SKM-1 (cell line): ENCODE data around the gene LZTS2.
A peak's percentile ranks its signal among the peaks of the same experiment; 100 is the strongest.

ENCODE experiments used
- DNase-seq: peaks from one replicate; lab custom pipeline; 2025; ENCODE audit not compliant: unreplicated experiment; lab: John Stamatoyannopoulos, UW

The LZTS2 gene

DNA sequence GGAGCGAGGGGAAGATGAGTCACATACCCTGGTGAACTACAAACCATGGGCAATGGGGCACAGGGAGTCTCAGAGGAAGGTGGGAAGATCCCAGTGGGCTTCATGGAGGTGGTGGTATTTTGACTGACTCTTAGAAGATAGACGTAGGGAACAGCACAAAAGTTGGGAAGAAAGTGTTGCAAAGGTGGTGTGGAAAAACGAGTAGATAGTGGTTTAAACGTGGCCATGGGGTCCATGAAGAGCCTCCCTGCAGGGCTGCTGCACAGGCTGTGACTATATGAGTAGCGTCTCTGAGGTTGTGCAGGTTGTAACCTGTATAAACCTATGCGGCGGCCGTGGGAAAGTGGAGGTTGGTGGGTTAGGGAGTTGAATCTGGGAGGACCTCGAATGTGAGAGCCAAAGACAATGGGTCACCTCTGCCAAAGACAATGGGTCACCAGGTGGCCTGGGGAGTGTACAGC is 13.8 kb downstream of the LZTS2 start:
- no peak for DNase-seq

DNA sequence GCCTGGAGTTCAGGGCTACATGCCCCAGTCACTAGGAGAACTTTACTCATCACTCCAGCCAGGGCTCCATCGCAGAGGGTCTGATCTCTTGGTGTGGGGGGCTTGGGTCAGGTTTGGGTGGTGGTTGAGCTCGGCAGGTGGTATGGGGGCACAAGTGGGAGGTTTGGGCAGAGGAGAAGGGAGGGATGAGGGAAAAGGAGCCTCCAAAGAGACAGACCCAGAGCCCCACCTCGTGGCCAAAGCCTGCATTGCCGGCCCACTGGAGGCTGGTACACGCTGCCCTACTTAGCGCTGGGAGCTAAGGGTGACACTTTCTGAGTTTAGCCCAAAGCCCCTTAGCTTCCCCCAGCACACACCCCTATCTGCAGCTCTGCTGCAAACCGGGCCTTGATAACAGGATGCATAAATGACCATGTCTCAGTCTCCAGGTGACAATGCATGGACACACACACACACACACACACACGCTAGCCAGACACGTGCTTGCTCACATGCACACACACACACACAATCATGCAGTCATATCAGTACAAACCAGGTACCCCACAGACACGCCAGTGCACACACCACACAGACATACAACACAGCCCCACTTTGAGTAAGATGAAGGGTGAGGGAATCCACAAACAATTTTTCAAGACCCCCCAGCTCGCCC is 14.7 kb downstream of the LZTS2 start:
- peak; percentile 14 for DNase-seq

DNA sequence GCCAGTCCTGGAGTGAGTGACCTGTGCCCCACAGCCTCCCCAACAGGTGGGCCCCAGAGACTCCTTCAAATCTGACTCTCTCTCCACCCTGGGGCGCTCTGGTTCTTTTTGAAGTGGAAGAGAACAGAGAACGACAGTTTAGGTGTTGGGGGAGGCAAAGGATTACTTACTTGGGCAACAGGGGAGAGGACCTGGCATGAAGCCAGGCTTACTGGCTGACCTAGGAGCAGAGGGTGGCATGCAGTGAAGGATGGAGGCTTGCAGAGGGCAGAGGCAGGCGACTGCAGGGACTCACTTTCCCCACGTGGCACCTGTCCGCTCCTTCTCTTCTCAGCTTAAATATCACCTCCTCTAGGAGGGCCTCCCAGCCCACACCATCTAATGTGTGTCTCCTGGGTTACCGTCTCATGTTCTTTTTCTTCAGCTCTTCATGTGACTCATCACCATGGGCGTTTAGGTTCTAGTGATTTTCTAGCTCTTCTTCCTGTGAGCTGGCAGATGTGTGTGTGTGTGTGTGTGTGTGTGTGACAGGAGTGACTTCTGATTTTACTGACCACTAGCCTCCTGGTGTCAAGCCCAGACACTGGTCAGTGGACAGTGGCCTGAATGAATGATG is 15.5 kb downstream of the LZTS2 start:
- DNase-seq, result no peak

DNA sequence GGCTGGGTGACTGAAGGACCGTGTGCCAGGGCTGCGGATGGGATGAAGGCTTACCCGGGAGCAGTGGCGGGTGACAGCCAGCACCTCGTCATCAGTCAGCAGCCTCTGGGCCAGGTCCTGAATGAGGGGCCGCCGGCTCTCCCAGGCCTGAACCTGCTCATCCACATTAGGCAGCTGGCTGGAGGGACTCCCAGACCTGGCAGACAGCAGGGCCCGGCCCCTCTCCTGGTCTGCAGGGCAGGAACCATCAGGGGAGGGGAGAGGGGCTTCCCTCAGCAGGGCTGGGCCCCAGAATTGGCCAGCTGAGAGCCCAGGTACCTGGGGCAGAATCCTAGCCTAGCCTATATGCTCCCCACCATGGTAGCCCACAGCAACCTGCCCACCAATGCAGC is 16.0 kb downstream of the LZTS2 start:
- no peak for DNase-seq

DNA sequence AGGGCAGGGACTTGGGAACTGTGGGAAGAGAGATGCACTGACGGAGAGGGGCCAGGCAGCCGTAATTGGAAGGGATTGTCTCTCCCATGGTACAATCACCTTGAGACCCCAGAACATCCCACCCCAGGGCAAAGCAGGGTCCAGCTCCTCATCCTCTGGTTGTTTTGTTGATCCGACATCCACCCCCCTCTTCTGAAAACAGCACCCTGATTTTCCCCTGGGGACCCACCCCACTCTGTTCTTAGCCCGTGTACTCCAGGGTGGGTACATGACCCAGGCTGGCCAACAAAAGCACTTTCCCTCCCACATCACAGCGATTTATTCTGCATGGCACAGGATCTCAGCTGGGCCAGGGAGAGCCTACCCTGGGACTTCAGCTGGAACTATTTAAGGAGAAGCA is 17.2 kb downstream of the LZTS2 start:
- no peak for DNase-seq

DNA sequence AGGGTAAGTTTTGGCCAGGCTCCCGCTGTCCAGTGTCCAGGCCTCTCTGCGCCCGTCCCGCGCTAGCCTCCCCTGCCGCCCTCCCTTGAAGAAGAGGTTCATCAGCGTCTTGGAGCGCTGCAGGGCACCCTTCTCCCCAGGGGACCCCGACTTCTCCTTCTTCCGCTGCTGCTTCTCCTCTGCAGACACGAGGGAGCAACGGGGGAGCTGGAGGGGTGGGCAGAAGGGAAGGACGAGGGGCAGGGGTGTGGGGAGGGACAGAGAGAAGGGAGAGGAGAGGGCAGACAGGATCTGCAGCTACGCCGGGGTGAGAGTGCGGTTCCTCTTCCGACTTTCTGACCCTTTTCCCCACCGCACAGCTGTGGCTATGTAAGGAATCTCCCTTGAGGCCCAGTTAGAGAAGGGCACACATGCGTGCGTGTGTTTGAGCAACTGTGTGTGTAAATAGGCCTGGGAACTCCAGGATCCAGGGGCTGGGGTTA is 18.6 kb downstream of the LZTS2 start:
- peak; percentile 26 for DNase-seq

DNA sequence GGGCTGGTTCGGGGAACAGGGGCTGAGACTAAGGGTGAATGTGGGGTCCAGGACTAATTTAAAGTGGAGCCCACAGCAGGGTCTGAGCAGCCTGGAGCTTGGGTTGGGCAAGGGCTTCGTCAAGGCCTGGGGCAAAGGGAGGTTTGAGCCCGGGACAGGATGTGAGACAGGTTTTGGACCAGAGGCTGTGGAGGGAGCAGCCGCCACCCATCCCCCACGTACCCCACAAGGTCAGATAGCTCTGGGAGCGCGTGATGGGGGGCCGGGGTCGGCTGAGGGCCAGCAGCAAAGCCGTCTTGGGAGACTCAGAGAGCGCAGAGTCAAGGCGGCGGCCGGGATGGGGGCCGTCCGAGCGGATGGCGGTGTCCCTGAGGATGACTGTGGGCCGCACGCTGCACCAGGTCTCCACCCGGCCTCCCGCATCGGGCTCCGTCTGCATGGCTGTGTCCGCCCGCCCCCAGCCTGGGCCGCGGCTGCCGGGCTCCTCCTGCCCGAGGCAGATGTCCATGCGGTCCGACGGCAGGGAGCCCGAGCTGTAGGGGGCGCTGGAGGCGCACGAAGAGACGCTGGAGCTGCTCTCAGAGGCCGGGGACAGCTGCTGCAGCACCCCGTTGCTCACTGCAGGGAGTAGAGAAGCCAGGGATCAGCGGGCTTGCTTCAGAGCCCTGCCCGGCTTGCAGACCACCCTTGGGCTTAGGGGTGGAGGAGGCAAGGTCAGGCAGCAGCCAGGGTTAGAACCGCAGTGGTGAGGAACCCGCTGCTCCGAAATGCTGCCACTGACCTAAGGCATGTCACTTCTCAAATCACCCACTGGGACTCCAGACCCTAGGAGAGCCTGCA is 19.2 kb downstream of the LZTS2 start:
- peak; percentile 40 for DNase-seq

DNA sequence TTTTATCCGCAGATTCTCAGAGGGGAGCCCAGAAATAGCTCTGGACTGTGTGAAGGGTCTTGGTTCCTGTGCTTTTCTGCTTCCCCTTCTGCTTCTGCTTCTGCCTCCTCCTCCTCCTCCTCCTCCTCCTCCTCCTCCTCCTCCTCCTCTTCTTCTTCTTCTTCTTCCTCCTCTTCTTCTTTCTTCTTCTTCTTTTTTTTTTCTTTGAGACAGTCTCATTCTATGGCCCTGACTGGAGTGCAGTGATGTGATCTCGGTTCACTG is 19.8 kb downstream of the LZTS2 start:
- DNase-seq, result peak; percentile 40

DNA sequence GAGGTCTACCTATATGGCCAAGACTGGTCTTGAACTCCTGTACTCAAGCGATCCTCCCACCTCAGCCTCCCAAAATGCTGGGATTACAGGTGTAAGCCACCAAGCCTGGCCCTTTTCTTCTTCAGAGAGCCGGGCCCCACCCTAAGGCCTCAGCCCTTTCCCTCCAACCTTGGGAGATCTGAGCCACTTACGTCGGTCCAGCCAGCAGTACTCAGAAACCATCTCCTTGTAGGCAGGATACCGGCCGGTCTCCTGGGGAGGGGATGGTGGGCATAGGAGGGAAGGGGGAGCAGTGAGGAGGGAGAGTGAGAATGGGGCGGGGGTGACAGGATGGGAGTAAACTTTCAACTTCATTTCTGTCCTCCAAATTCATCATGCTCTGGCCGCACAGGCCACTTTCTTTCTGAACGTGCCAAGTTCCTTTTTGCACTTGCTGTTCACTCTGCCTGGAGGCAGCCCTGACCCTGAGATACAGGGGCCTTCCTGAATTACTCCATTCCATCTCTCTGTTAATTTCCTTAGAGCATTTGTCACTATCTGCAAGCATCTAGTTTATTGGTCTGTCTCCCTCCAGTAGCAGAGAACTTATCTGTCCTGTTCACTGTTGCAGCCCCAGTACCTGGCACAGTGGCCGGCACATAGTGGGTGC is 20.9 kb downstream of the LZTS2 start:
- DNase-seq, result no peak

DNA sequence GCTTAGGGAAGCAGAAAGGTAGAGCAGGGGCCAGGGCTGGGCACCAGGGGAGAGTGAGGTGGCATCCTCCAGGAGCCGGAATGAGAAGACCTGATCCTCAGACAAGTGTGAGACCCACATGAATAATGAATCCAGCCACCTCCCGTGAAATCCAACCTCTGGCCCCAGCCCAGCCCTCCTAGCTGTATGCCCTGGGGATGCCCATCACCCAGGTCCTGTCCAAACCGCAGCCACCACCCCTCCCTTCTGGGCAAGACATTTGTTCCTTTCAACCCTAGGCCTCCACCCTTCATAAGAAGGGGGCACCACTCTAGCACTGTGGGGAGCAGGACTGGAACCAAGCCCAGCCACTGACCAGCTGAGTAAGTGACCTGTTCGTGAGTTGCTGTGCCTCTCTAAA is 21.6 kb downstream of the LZTS2 start:
- no peak for DNase-seq

DNA sequence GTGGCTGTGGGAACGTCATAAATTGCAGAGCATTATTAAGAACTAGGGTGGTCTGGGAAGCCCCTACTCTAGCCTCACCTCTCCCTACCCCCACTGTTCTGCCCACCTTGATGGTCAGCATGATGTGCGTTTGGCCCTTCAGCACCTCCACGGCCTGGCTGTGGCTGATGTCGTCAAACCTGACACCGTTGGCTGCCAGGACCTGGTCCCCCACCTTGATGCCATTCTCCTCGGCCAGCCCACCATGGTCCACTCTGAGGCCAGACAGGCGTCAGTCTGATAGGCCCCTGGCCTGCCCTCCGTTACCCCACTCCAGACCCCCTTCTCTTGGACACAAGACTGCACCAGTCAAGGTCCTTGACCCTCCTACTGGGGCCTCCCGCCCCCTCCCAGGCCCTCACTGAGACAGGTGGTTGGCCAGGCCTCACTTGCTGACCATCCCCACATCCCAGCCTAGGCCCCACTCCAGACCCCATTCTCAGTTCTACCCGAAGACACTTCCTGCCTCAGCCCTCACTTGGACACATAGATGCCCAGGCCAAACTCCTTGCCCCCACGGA is 22.2 kb downstream of the LZTS2 start:
- no peak for DNase-seq

DNA sequence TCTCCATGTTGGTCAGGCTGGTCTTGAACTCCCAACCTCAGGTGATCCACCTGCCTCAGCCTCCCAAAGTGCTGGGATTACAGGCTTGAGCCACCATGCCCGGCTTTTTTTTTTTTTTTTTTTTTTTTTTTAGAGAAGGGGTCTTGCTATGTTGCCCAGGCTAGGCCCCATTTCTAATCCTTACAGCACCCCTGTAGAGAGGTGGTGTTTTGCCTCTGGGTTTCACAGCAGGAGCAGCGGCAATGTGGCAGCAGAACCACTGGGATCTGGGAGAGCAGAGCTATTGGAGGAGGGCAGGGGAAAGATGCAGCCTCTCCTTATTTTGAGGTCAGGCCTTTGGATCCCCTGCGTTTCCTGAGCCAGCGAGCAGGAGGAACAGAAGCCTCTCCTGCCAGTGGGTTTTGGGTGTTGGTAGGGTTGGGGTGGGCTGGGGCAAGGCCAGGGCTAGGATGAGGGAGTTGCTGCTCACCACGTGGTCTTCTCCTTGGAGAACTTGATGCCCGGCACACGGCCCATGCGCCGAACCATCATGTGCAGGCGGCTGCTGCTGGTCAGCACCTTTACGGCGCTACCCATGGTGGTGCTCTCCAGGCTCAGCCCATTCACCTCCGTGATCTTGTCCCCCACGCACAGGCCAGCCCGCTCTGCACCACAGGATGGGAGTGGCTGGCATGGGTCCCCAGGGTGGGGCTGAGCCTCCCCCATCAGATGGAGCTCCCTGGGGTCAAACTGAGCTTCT is 23.5 kb downstream of the LZTS2 start:
- DNase-seq, result no peak

DNA sequence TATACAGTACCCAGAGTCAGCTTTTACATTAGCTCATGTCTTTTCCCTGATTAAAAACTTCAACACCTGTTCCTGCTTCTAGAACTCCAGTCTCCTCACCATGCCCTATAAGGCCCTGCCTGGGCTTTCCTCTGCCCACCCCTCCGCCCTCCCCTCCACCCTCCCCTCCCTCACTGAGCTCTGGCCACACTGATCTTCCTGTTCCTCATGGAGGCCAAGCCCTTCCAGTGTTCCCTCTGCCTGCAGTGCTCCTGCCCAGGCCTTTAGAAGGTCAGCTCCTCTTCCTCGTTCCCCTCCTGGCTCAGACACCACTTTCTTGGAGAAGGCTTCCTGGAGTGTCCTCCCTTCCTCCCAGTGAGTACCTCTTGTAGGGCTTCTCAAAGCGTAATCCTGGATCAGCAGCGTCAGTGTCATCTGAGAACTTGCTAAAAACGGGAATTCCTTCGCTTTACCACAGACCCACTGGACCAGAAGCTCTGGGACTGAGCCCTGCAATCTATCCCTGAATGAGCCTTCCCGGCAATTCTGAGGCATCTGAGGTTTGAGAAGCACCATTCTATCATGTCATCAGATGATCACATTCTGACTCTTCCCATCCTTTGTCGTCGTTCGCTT is 27.6 kb downstream of the LZTS2 start:
- no peak for DNase-seq

DNA sequence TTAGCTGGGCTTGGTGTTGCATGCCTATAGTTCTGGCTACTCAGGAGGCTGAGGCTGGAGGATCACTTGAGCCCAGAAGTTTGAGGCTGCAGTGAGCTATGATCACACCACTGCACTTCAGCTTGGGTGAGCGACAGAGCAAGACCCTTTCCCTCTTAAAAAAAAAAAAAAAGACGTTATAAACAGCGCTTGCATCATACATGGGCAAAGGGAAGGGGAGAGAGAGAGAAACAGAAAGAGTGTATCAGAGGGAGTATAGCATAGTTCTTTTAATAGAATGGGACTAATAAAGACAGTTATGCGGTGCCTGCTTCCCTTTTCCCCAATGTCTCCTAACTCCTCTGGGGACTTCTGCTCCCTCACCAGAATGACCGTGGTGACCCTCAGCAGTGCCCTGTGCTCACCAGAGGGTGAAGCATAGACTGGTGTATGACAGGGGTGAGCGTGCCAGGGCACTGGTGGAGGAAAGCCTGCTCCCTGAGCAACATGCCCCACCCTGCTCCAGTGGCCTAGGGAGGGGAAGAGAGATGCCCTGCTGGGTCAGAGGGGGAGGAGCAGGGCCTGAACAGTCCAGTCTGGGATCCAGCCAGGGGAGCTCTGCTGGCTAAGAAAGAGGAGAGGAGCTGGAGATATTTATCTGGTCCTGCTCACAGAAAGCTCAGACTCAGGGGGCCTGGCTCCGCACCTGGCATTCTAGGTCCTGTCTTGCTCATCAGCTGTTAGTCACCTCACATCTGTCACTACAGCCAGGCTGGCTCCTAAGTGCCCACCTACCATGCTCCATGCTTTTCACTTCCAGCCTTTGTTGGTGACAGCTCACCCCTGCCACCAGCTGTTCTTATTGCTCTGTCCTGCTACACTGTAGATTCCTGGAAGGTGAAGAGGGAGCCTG is 29.1 kb downstream of the LZTS2 start:
- no peak for DNase-seq

DNA sequence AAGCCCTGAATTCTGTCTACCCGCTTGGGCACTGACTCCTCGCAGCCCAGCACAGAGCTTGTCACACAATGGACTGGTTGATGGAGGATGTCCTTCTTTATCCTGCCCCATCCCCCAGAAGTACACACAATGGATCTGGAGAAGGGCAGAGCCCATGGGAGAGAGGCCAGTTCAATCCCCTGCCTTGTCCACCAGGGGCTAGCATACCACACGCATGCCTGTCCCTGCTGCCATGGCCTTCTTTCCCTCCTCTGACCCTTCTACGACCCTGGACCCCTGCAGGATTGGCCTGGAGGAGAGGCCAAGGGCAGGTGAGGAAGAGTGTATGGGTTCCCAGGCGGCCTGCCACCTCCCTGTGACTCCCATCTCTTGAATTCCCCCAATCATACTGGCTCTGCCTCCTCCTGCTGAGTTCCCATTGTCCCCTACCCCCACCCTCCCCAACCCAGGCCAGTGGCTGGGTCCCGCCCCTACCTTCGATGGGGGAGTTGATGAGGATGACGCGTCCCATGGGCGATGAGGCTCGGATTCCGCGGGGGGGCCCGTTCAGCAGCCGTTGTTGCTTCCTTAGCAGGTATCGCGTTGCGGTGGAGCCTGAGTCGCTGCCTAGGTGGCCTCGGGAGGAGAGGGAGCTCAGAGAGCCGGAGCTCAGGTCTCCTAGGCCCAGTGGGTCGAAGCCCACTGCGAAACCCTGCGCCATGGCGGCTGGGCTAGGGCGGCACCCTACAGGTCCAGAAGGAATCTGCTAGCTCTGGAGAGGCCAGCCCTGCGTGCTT is 30.1 kb downstream of the LZTS2 start:
- no peak for DNase-seq

DNA sequence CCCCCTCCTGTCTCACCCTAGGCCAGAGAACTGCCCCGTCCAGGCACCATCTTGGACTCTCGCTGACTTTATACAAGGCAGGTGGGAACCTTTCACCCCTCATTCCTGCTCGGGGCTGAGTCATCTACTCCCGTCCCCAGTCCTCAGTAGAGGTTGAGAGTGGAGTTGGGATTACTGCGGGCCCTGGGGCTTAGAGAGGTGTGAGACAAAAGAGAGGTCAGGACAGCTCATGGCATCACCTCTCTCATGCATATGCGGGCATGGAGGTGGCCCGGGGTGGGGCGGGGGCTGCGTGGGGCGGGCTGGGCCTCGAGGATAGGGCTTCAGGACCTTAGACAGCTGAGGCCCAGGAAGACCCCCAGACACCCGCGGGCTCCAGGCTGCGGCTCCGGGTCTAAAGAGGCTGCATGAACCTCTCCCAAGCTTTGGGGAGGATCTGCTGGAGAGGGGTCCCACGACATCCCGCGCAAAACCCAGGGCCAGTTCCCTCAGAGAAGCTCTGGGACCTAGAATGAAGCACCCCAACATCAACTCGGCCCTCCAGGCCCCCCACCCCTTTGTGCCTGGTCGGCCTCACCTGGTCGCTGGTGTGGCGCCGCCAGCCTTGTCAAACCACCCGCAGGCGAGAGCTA is 31.0 kb downstream of the LZTS2 start:
- no peak for DNase-seq

DNA sequence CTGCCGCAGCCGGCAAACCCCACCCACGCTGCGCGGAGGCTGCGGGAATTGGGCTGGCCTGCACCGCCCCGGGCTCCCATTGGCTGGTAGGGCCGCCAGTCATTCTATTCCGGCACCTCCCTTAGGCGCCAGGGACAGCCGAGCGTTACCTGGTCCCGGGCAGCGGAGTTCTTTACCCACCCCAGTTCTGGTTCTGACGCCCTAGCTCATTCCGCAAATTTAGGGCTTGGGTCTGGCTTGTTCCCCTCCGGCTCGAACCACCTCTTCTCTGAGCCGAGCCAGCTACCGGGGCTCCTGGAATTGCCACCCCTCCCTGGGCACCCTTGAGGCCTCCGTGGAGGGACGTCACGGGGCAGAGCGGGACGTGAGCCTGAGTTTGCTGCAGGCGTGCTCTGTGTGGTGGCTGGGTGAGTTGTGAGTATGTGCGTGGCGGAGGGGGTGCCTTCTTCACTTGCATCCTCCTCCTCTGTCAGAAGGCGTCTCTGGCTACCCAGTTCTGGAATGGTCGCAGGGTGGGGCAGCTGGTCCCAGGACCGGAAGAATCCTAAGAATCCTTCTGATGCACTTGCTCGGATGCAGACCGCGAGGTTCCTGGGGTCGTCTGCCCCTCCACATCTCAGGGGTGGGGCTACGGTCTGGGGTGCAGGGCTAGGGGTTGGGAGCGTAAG is 31.7 kb downstream of the LZTS2 start, which contains the start of the genes PDZD7 and SFXN3:
Gene PDZD7 (minus strand): TSS at position 2 of the 668 bp plus-strand sequence. CDS start 910 bp downstream, outside the sequence.
Gene SFXN3 (plus strand): TSS at position 107 of the 668 bp plus-strand sequence. CDS start 3,461 bp downstream, outside the sequence.
- peak; percentile 85 for DNase-seq
